ENCODE data around the gene TAS2R60. TPM values are rescaled to one million over a fixed set of nuclear protein-coding genes. Genes with fewer than 3 reads are reported as not detected.

Gene TAS2R60
- total RNA-seq, 4 donors from 2014 or later: 0.40 TPM; not detected in 3

GRCh38 chr7:143456992-143457793 is 13.9 kb downstream of the TAS2R60 start:
- Histone ChIP-seq H3K4me3 (no peak overlapping the region), H3K36me3 (no peaks in the 10 kb centered on the region), H3K27ac (no peak overlapping the region), H3K9me3 (no peaks in the 10 kb centered on the region), H3K4me1 (no peaks in the 10 kb centered on the region), H3K27me3 (no peaks in the 10 kb centered on the region)
- no peak for ATAC-seq
- TF ChIP-seq CTCF (IDR thresholded peaks at IDR 0.05): no peak
- TF ChIP-seq POLR2A (IDR thresholded peaks at IDR 0.05): no peak
- no peak for TF ChIP-seq EP300 (IDR thresholded peaks at IDR 0.05)
- no peak for TF ChIP-seq POLR2AphosphoS5 (IDR thresholded peaks at IDR 0.05)
- WGBS, 2 donors (ENCODE audit: low coverage in 1 of 2): 65 to 100% methylated on average over 2 to 4 of the region's 4 CpGs

GRCh38 chr7:143458263-143458662 is 15.0 kb downstream of the TAS2R60 start:
- no peaks in the 10 kb centered on the region for H3K36me3 ChIP-seq
- 67 to 83% methylated on average over 1 of the region's 3 CpGs for WGBS, 2 donors (ENCODE audit: low coverage in 1 of 2)
- no peak overlapping the region for H3K4me3 ChIP-seq
- no peaks in the 10 kb centered on the region for H3K4me1 ChIP-seq
- no peak for TF ChIP-seq POLR2A (IDR thresholded peaks at IDR 0.05)
- no peak for TF ChIP-seq CTCF (IDR thresholded peaks at IDR 0.05)
- TF ChIP-seq POLR2AphosphoS5 (IDR thresholded peaks at IDR 0.05): no peak
- no peak for TF ChIP-seq EP300 (IDR thresholded peaks at IDR 0.05)
- H3K9me3 ChIP-seq: no peaks in the 10 kb centered on the region
- H3K27me3 ChIP-seq: no peaks in the 10 kb centered on the region
- no peak overlapping the region for H3K27ac ChIP-seq
- ATAC-seq: no peak

- no peaks in the 10 kb centered on the region for H3K27me3 ChIP-seq
- H3K4me3 ChIP-seq: no peak overlapping the region
- TF ChIP-seq EP300 (IDR thresholded peaks at IDR 0.05) (no peak), CTCF (IDR thresholded peaks at IDR 0.05) (no peak), POLR2A (IDR thresholded peaks at IDR 0.05) (no peak), POLR2AphosphoS5 (IDR thresholded peaks at IDR 0.05) (no peak)
- no peaks in the 10 kb centered on the region for H3K9me3 ChIP-seq
- WGBS, 2 donors (ENCODE audit: low coverage in 1 of 2): 69 to 91% methylated on average over 3 of the region's 3 CpGs
- H3K36me3 ChIP-seq: no peaks in the 10 kb centered on the region
- ATAC-seq: no peak
- no peaks in the 10 kb centered on the region for H3K4me1 ChIP-seq
- H3K27ac ChIP-seq: no peak overlapping the region
These were observed 15.4 kb downstream of the TAS2R60 start for GRCh38 chr7:143458681-143459080.

- Histone ChIP-seq H3K36me3 (no peaks in the 10 kb centered on the region), H3K4me3 (no peak overlapping the region), H3K9me3 (no peaks in the 10 kb centered on the region), H3K27me3 (no peaks in the 10 kb centered on the region), H3K4me1 (no peaks in the 10 kb centered on the region), H3K27ac (no peak overlapping the region)
- WGBS, 2 donors (ENCODE audit: low coverage in 1 of 2): 67 to 75% methylated on average over 1 of the region's 1 CpG
- no peak for ATAC-seq
- TF ChIP-seq POLR2AphosphoS5 (IDR thresholded peaks at IDR 0.05): no peak
- no peak for TF ChIP-seq POLR2A (IDR thresholded peaks at IDR 0.05)
- no peak for TF ChIP-seq CTCF (IDR thresholded peaks at IDR 0.05)
- no peak for TF ChIP-seq EP300 (IDR thresholded peaks at IDR 0.05)
These were observed 16.1 kb downstream of the TAS2R60 start for GRCh38 chr7:143459359-143459758.

Measured in gastroesophageal sphincter (tissue), 4 donors.